HS-5 (cell line): Measurements from ENCODE around the gene OR56A5.
"Not testable (repeated sequence)": the region's sequence is repeated elsewhere in the genome, so short reads cannot be mapped to it uniquely, and the experiment has no call there.

ENCODE experiments used
- DNase-seq: peaks from one replicate; pipeline ENCODE4 v3.0.0-alpha.2; 2012; ENCODE audit warnings: low read depth

OR56A5 gene

GRCh38 chr11:5968394-5968793 lies at the start of gene OR56A5:
Gene OR56A5, minus strand, starts transcription at chr11:5968494. Its CDS starts 0 bp downstream, at chr11:5968494.
- no peak for DNase-seq

GRCh38 chr11:6013042-6013441 lies 44.7 kb upstream of the OR56A5 start:
- no peak for DNase-seq

- no peak for DNase-seq
Measured at GRCh38 chr11:6012035-6012668, 43.9 kb upstream of the OR56A5 start.

- no peak for DNase-seq
Measured at GRCh38 chr11:6006846-6007245, 38.6 kb upstream of the OR56A5 start, which contains the start of gene OR56A4. Gene OR56A4, minus strand, starts transcription at chr11:6006946. Its CDS starts 3,954 bp downstream, at chr11:6002992.

- DNase-seq: no peak
Measured at GRCh38 chr11:6006395-6006794, 38.1 kb upstream of the OR56A5 start.

GRCh38 chr11:6002202-6002699 lies 34.0 kb upstream of the OR56A5 start:
- DNase-seq: no peak

GRCh38 chr11:5994791-5995190 lies 26.5 kb upstream of the OR56A5 start:
- DNase-seq: no peak

- DNase-seq: peak; percentile 4
Measured at GRCh38 chr11:5992604-5993251, 24.4 kb upstream of the OR56A5 start.

- peak; percentile 6 for DNase-seq
Measured at GRCh38 chr11:5992150-5992549, 23.9 kb upstream of the OR56A5 start.

GRCh38 chr11:5989203-5989602 lies 20.9 kb upstream of the OR56A5 start:
- DNase-seq: no peak

- DNase-seq: no peak
Measured at GRCh38 chr11:5986885-5987284, 18.6 kb upstream of the OR56A5 start, which contains the start of gene OR52L1. Gene OR52L1, minus strand, starts transcription at chr11:5986985. Its CDS starts 55 bp downstream, at chr11:5986930.

GRCh38 chr11:5983443-5983842 lies 15.1 kb upstream of the OR56A5 start:
- no peak for DNase-seq

GRCh38 chr11:5973530-5973929 lies 5.2 kb upstream of the OR56A5 start:
- DNase-seq: no peak

- DNase-seq: peak; percentile 9
Measured at GRCh38 chr11:5967708-5968107, 586 bp downstream of the OR56A5 start.

GRCh38 chr11:5966958-5967357 lies 1.3 kb downstream of the OR56A5 start:
- no peak for DNase-seq

GRCh38 chr11:5960704-5961320 lies 7.5 kb downstream of the OR56A5 start:
- not testable (repeated sequence) for DNase-seq

GRCh38 chr11:5955586-5955985 lies 12.7 kb downstream of the OR56A5 start:
- no peak for DNase-seq

- DNase-seq: no peak
Measured at GRCh38 chr11:5941951-5942350, 26.3 kb downstream of the OR56A5 start, which contains the start of gene OR56A3. Gene OR56A3, plus strand, starts transcription at chr11:5942251. Its CDS starts 5,096 bp downstream, at chr11:5947347.

GRCh38 chr11:5940748-5941147 lies 27.5 kb downstream of the OR56A5 start:
- DNase-seq: no peak

- DNase-seq: no peak
Measured at GRCh38 chr11:5938603-5938965, 29.7 kb downstream of the OR56A5 start.

GRCh38 chr11:5937868-5938602 lies 30.3 kb downstream of the OR56A5 start:
- DNase-seq: no peak

GRCh38 chr11:5933116-5933515 lies 35.2 kb downstream of the OR56A5 start:
- no peak for DNase-seq
